Measurements from ENCODE around the gene MAPKAP1.

Gene MAPKAP1

DNA sequence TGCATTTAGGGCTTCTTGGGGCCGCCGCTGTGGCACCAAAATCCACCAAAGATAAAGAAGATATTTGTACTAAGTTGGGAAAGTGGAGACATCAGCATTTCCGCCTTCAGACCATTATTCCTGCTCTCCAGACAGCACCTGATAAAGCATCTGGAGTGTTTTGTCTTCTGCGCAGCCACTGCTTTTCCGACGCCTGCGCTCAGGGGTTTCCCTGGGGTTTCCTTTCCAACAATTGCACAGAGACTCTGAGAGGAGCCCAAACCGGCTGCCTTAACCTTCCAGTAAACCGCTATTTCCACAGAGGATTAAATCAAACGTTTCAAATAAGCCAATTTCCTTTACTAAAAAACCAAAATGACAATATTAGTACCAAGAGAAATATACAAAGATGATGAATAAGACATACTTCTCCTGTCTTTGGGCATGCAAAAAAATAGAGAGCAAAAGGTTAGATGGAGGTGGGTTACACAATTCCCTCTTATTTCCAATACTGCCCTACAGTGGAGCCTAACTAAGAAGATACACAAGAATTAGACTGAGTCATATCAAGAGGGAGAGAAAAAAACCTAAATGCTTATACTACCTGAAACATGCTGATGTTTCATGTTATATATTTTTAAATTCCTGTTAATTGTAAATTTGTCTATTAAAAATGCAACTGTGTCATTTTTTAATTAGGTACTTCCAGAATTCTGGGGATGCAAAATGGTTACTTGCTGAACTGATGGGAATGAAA is 98.4 kb downstream of the MAPKAP1 start:
- Mint-ChIP-seq H3K27me3 (no peaks in the 10 kb centered on the region), H3K27ac (no peak overlapping the region), H3K36me3 (no peaks in the 10 kb centered on the region), H3K4me3 (no peak overlapping the region), H3K9me3 (no peaks in the 10 kb centered on the region), H3K4me1 (no peaks in the 10 kb centered on the region)
- CTCF ChIA-PET, result interaction anchor here (0.9 kb wide), 1 partner anchor 50 kb away, joined by 3 read pairs; no protein-coding TSS in a partner anchor
- no peak for DNase-seq

DNA sequence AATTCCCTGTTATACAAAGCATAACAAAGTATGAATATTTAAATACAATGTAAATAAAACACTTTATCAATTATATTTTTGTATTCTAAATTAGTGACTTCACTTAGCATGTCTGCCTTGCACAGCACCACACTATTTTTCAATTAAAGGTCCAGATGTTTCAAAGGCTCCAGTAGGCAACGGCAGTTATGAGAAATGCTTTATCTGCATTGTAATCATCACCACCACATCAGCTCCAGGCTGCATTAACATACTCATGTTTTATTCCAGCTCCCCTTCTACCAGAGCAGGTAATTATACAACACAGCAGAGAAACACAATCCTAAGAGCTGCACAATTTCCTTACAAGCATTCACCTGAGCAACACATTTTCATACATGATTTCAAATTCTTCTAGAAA is 102.8 kb downstream of the MAPKAP1 start:
- CTCF ChIA-PET, result no interaction called here
- H3K4me1 Mint-ChIP-seq, result no peaks in the 10 kb centered on the region
- DNase-seq, result no peak
- no peaks in the 10 kb centered on the region for H3K9me3 Mint-ChIP-seq
- no peak overlapping the region for H3K4me3 Mint-ChIP-seq
- H3K36me3 Mint-ChIP-seq, result no peaks in the 10 kb centered on the region
- no peaks in the 10 kb centered on the region for H3K27me3 Mint-ChIP-seq
- no peak overlapping the region for H3K27ac Mint-ChIP-seq

DNA sequence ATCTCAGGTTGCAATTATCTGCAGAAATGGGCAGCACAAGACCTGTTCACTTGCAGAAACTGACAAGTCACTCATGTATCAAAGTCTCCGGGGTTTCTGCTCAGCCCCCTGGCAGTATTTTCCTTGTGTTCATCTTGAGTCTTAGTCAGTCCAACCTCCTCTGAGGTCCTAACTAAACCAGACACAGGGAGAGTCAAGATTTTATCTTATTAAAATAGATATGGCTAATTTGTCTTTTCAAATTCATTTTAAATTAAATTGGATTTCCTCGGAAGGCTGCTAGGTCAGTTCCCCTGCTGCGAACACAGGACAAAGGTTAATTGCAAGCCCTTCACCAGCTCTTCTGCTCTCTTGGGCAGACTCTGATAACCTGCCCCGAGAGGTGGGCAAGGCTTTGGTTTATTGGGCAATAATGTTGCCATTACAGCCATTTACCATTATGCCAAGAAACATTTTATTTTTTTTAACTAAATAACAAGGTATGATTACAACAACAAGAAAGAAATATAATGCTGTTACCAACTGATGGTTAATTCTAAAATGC is 103.5 kb downstream of the MAPKAP1 start:
- no peaks in the 10 kb centered on the region for H3K9me3 Mint-ChIP-seq
- no peaks in the 10 kb centered on the region for H3K36me3 Mint-ChIP-seq
- H3K27ac Mint-ChIP-seq, result no peak overlapping the region
- H3K4me3 Mint-ChIP-seq, result no peak overlapping the region
- H3K27me3 Mint-ChIP-seq, result no peaks in the 10 kb centered on the region
- no peak for DNase-seq
- CTCF ChIA-PET, result no interaction called here
- no peaks in the 10 kb centered on the region for H3K4me1 Mint-ChIP-seq

DNA sequence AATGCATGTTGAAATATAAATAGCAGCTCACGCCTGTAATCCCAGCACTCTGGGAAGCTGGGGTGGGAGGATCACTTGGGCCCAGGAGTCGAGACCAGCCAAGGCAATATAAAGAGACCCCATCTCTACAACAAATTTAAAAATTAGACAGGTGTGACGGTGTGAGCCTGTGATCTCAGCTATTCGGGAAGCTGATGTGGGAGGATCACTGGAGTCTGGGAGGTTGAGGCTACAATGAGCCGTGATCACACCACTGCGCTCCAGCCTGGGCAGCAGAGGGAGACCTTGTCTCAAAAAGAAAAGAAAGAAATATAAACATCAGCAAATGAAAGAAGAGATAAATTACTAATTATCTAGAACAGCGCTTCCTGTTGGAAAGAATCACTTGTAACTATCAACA is 105.0 kb downstream of the MAPKAP1 start:
- CTCF ChIA-PET, result no interaction called here
- no peak for DNase-seq
- Mint-ChIP-seq H3K27me3 (no peaks in the 10 kb centered on the region), H3K27ac (no peak overlapping the region), H3K36me3 (no peaks in the 10 kb centered on the region), H3K4me1 (no peaks in the 10 kb centered on the region), H3K9me3 (no peaks in the 10 kb centered on the region), H3K4me3 (no peak overlapping the region)

DNA sequence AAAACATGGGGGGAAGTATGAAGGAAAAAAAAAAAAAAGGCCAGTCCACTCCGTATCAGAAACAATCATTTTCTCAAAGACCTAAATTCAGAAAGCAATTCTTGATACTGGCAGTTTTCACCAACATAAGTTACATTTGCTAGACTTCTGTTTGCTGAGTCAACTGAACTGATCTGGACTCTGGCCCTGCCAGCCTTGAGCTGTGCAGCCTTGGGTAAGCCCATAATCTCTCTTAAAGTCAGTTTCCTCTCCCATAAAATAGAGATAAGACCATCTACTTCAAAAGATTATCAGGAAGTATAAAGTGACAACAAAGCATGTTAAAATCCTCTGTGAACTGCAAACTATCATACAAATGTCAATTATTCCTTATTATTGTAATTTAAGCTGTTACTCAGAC is 106.8 kb downstream of the MAPKAP1 start:
- Mint-ChIP-seq H3K9me3 (no peaks in the 10 kb centered on the region), H3K36me3 (peaks cover 6% of the 10 kb centered on the region), H3K4me3 (no peak overlapping the region), H3K27me3 (no peaks in the 10 kb centered on the region), H3K4me1 (no peaks in the 10 kb centered on the region), H3K27ac (no peak overlapping the region)
- DNase-seq, result no peak
- CTCF ChIA-PET, result interaction anchor here (0.7 kb wide), 1 partner anchor 75 kb away, joined by 6 read pairs; no protein-coding TSS in a partner anchor

DNA sequence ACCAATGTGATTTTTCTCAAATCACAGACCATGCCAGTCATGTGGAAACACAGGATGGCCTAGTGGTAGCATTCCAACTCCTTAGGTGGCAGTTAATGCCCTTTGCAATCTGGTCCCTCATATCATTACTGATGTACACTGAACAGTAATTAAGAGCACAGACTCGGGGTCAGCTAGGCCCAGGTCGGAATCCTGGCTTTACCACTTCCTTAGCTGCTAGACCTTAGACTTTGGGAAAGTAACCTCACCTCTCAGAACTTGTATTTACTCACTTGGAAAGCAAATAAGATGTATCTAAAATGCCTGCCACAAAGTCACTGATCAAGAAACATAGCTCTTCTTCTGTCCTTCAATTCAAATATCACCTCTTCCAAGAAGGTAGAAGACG is 112.8 kb downstream of the MAPKAP1 start:
- Mint-ChIP-seq H3K27ac (no peak overlapping the region), H3K4me3 (no peak overlapping the region), H3K9me3 (no peaks in the 10 kb centered on the region), H3K27me3 (no peaks in the 10 kb centered on the region), H3K4me1 (no peaks in the 10 kb centered on the region), H3K36me3 (peaks cover 6% of the 10 kb centered on the region)
- DNase-seq, result no peak
- CTCF ChIA-PET, result no interaction called here

DNA sequence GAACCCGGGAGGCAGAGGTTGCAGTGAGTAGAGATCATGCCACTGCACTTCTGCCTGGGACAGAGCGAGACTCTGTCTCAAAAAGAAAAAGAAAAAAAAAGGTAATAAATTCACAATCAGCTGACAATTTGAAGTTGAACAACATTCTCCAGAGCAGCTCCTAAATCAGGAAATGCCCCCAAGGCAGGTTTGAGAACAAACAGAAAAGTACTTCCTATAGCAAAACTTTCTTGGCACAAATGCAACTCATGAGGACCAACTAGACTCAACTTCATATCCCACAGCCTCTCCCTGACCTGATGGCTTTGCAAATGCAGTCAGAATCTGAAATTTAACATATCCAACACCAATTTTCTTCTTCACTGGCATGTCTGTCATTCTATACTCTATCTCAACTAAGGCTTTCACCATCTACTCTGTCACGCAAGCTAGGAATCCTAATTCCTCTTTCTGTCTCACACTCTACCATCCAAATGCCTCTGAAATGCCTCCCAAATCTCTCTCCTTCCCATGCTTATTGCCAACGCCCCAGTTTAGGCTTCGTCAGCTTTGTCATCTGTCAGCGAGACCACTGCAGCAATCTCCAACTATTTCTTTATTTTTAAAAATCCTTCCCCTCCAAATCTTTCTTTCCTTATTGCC is 113.3 kb downstream of the MAPKAP1 start:
- no peak overlapping the region for H3K27ac Mint-ChIP-seq
- no peak for DNase-seq
- CTCF ChIA-PET, result no interaction called here
- H3K4me3 Mint-ChIP-seq, result no peak overlapping the region
- H3K36me3 Mint-ChIP-seq, result peaks cover 6% of the 10 kb centered on the region
- H3K27me3 Mint-ChIP-seq, result no peaks in the 10 kb centered on the region
- no peaks in the 10 kb centered on the region for H3K4me1 Mint-ChIP-seq
- no peaks in the 10 kb centered on the region for H3K9me3 Mint-ChIP-seq

DNA sequence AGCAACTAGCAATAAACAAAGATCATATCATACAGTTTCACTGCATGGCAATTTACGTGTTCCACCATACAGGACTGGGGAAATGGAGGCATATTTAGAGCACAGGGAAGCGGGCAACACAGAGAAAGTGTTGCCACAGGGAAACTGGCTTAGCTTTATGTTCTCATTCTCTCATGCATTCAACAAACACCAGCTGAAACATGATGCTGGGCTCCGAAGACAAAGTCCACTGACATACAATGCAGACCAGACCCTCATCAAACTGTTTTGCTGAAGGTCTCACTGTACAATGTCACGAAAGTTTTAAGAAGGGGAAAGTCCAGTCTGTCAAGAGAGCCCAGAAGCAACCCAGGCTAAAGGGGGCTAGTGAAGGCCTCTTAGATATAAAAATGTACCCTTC is 115.1 kb downstream of the MAPKAP1 start:
- H3K36me3 Mint-ChIP-seq, result peaks cover 6% of the 10 kb centered on the region
- no peak for DNase-seq
- no peaks in the 10 kb centered on the region for H3K4me1 Mint-ChIP-seq
- H3K4me3 Mint-ChIP-seq, result no peak overlapping the region
- H3K27ac Mint-ChIP-seq, result no peak overlapping the region
- no peaks in the 10 kb centered on the region for H3K27me3 Mint-ChIP-seq
- CTCF ChIA-PET, result no interaction called here
- H3K9me3 Mint-ChIP-seq, result no peaks in the 10 kb centered on the region

DNA sequence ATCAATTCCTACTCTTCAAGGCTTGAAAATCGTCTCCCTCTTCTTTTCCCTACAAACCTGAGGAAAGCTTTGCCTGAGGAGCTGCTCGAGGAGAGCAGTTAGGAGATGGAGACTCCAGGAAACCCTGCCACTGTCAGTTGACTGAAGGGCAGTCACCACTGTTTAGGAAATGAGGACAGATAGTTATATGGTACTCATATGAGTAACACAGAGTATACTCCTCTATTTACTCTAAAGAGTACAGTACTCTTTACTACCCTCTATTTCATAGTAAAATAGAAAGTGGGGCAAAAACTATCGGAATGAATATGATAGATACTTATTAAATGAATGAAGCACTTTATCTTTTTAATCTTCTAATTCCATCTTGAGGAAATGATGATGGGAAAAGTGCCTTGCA is 115.8 kb downstream of the MAPKAP1 start:
- peaks cover 4% of the 10 kb centered on the region for H3K36me3 Mint-ChIP-seq
- no peaks in the 10 kb centered on the region for H3K9me3 Mint-ChIP-seq
- H3K27me3 Mint-ChIP-seq, result no peaks in the 10 kb centered on the region
- H3K27ac Mint-ChIP-seq, result peak overlapping the region; percentile 33
- CTCF ChIA-PET, result no interaction called here
- no peaks in the 10 kb centered on the region for H3K4me1 Mint-ChIP-seq
- no peak for DNase-seq
- H3K4me3 Mint-ChIP-seq, result no peak overlapping the region

DNA sequence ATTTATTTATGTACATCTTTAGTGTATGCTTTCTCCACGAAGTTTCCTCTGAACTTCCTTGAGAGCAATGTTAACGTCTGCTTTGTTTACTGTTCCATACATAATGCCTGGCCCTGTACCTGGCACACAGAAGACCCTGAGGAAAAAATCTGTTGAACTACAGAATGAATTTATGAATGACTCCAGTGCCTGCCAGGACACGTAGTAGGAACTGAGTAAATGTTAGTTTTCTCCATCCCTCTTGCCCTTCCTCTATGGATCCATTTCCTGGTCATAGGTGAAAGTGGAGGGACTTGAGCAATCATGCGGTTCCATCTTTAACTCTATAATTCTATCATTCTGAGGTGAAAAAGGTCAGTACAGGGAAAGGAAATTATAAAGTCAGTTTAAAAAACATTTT is 117.7 kb downstream of the MAPKAP1 start:
- H3K9me3 Mint-ChIP-seq, result no peaks in the 10 kb centered on the region
- H3K4me3 Mint-ChIP-seq, result no peak overlapping the region
- CTCF ChIA-PET, result no interaction called here
- H3K27ac Mint-ChIP-seq, result no peak overlapping the region
- DNase-seq, result no peak
- no peaks in the 10 kb centered on the region for H3K4me1 Mint-ChIP-seq
- H3K36me3 Mint-ChIP-seq, result peaks cover 3% of the 10 kb centered on the region
- no peaks in the 10 kb centered on the region for H3K27me3 Mint-ChIP-seq

DNA sequence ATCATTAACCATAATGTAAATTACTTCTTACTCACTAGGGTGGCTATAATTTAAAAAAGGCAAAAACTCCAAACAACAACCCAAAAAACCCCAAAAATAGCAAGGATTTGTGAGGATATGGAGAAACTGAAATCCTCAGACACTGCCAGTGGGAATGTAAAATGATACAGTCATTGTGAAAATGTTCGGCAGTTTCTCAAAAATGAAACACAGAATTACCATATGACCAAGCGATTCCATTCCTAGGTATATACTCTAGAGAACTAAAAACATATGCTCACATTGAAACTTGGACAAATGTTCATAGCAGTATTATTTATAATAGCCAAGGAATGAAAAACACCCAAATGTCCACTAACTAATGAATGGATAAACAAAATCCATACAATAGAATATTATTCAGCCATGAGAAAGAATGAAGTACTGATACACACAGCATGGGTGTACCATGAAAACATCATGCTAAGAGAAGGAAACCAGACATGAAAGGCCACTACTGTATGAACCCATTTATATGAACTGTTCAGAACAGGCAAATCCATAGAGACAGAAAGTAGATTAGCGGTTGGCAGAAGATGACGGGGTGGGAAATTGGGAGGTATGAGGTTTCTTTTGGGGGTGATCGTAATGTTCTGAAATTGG is 119.1 kb downstream of the MAPKAP1 start:
- H3K9me3 Mint-ChIP-seq, result no peaks in the 10 kb centered on the region
- no peaks in the 10 kb centered on the region for H3K4me1 Mint-ChIP-seq
- CTCF ChIA-PET, result no interaction called here
- no peak overlapping the region for H3K27ac Mint-ChIP-seq
- no peak overlapping the region for H3K4me3 Mint-ChIP-seq
- DNase-seq, result no peak
- H3K36me3 Mint-ChIP-seq, result peaks cover 4% of the 10 kb centered on the region
- no peaks in the 10 kb centered on the region for H3K27me3 Mint-ChIP-seq

DNA sequence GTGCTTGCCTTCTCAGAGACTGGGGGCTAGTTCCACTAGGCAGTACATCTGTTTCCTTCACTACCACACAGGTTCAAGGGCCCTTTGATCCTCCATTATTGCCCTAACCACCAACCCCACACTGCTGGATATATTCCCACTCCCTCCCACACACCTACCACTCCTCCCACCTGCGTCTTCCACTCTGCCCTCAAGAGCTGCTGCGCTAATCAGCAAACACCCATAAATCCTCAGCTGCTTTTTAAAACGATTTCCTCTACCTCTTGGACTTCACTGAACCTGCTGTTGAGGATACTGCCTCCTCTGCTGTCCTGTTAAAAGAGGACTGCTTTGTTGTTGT is 120.9 kb downstream of the MAPKAP1 start:
- no peak overlapping the region for H3K4me3 Mint-ChIP-seq
- H3K27me3 Mint-ChIP-seq, result no peaks in the 10 kb centered on the region
- H3K4me1 Mint-ChIP-seq, result no peaks in the 10 kb centered on the region
- no peaks in the 10 kb centered on the region for H3K9me3 Mint-ChIP-seq
- no peak overlapping the region for H3K27ac Mint-ChIP-seq
- DNase-seq, result no peak
- CTCF ChIA-PET, result no interaction called here
- H3K36me3 Mint-ChIP-seq, result peaks cover 10% of the 10 kb centered on the region

DNA sequence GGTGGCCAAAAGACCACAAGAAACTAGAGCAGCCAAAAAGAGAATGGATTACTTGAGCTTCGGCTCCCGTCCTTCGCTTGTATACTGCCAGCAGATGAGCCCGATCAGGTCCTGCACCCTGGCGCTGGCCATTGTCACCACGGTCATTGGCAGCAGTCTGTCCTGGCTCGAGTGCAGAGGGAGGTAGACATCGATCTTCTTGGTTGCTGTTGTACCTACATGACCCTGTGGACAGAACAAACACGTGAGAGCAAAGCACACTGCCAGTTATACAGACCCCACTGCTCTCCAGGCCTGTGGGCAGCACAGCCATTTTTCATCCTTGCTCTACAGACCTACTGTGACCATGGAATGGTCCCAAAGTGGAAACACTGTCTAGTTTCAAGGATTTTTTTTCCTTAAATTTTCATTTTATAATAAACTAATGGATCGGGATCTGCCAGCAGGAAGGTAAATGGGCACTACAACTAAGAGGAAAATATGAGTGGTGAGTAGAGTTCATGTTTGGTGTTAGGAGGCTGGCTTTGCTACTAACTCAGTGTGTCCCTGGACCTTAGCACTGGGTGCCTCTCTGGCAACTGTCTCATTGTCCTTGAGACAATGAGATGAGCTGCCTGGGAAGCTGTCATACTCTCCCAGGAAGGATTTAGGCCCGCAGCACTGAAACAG is 121.4 kb downstream of the MAPKAP1 start:
- Mint-ChIP-seq H3K4me3 (no peak overlapping the region), H3K36me3 (peaks cover 15% of the 10 kb centered on the region), H3K9me3 (peaks cover 2% of the 10 kb centered on the region), H3K27me3 (no peaks in the 10 kb centered on the region), H3K27ac (no peak overlapping the region), H3K4me1 (no peaks in the 10 kb centered on the region)
- CTCF ChIA-PET, result no interaction called here
- no peak for DNase-seq

DNA sequence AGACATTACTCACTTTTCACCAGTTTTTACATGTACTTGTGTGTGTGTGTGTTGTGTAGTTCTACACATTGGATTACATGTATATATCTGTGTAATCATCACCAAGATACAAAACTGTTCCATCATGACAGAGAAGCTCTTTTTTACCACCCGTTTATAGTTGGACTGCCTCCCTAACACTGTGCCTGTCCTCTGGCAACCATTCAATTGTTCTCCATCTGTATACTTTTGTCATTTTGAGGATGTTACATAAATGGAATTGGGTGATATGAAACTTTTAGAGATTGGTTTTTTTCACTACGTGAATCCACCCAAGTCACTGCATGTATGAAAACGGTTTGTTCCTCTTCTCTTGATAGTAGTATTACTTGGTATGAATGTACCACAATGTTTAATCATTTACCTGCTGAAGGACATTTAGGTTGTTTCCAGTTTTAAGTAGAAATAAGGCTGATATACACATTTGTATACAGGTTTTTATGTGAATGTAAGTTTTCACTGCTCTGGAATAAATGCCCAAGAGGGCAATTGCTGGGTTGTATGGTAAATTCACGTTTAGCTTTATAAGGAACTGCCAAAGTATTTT is 126.2 kb downstream of the MAPKAP1 start:
- Mint-ChIP-seq H3K4me3 (no peak overlapping the region), H3K27me3 (no peaks in the 10 kb centered on the region), H3K9me3 (peaks cover 11% of the 10 kb centered on the region), H3K4me1 (no peaks in the 10 kb centered on the region), H3K27ac (no peak overlapping the region), H3K36me3 (peaks cover 36% of the 10 kb centered on the region)
- DNase-seq, result no peak
- CTCF ChIA-PET, result no interaction called here

Measured in activated naive CD4-positive, alpha-beta T cell treated with anti-CD3 and anti-CD28 coated beads, Interleukin-2, amount 10 ng/mL, durations not matched to agents 7 days and 5 days (primary cell).